Caco-2 (cell line): Measurements from ENCODE around the gene APOBEC3B. TPM values are rescaled to one million over a fixed set of nuclear protein-coding genes. Genes with fewer than 3 reads are reported as not detected.
A peak's percentile ranks its signal among the peaks of the same experiment; 100 is the strongest.

Source experiments
- BruUV-seq: library from RNA; stranded (reverse); fragments of 400-500 nt; replicated peaks from 2 replicates; lab custom pipeline; 2021; lab: Mats Ljungman, UMichigan
- CTCF ChIA-PET: fragments of 300-600 bp; sonication (Branson Sonifier 250); formaldehyde crosslinking; loops from one replicate; lab custom pipeline; 2022; ENCODE audit warnings: antibody characterized with exemption; lab: Charles Lee
- POLR2A ChIA-PET: fragments of 300-600 bp; sonication (Branson Sonifier 250); formaldehyde crosslinking; loops from one replicate; lab custom pipeline; 2022; ENCODE audit warnings: antibody characterized with exemption; lab: Charles Lee
- DNase-seq, 2 experiments: peaks; one replicate each; pipeline versions ENCODE4 v3.0.0 to v3.0.0-alpha.2; 2020 to 2022
- H3K27me3 ChIP-seq: replicated peaks from 2 replicates; pipeline ENCODE4 v1.6.0; 2011; ENCODE audit warnings: low read length; ENCODE audit not compliant: control insufficient read depth, insufficient read depth
- H3K36me3 ChIP-seq: 2 replicates; pipeline ENCODE4 v1.5.1; 2011; ENCODE audit warnings: low read length; ENCODE audit not compliant: control insufficient read depth, insufficient read depth
- H3K4me1 ChIP-seq: fragments of 250-450 bp; sonication (Bioruptor Pico); 2 replicates; pipeline ENCODE4 v1.5.1; 2020; ENCODE audit warnings: mild to moderate bottlenecking
- H3K4me3 ChIP-seq: 2 replicates; pipeline ENCODE4 v1.5.1; 2011; ENCODE audit warnings: low read depth, mild to moderate bottlenecking, control low read depth, low read length
- H3K9me3 ChIP-seq: fragments of 250-450 bp; sonication (Bioruptor Pico); 2 replicates; pipeline ENCODE4 v1.5.1; 2020; ENCODE audit warnings: mild to moderate bottlenecking, moderate library complexity
- H3K27ac Mint-ChIP-seq: one replicate; pipeline ENCODE4 v1.8.0; 2022; ENCODE audit warnings: mixed read lengths; ENCODE audit not compliant: unreplicated experiment
- H3K27me3 Mint-ChIP-seq: one replicate; pipeline ENCODE4 v1.8.0; 2022; ENCODE audit warnings: mixed read lengths; ENCODE audit not compliant: insufficient read depth, unreplicated experiment
- H3K36me3 Mint-ChIP-seq: one replicate; pipeline ENCODE4 v1.8.0; 2022; ENCODE audit warnings: mild to moderate bottlenecking, mixed read lengths; ENCODE audit not compliant: insufficient read depth, unreplicated experiment
- H3K4me1 Mint-ChIP-seq: one replicate; pipeline ENCODE4 v1.8.0; 2022; ENCODE audit warnings: low read depth, mixed read lengths; ENCODE audit not compliant: unreplicated experiment
- H3K4me3 Mint-ChIP-seq: one replicate; pipeline ENCODE4 v1.8.0; 2022; ENCODE audit warnings: mild to moderate bottlenecking, moderate library complexity, mixed read lengths; ENCODE audit not compliant: unreplicated experiment
- H3K9me3 Mint-ChIP-seq: one replicate; pipeline ENCODE4 v1.8.0; 2022; ENCODE audit warnings: mixed read lengths; ENCODE audit not compliant: unreplicated experiment
- intact Hi-C: fragments of 100-400 bp; cut with micrococcal nuclease; formaldehyde crosslinking; loops from one replicate; pipeline ENCODE4 v1.10.0; 2022; ENCODE audit not compliant: unreplicated experiment
- total RNA-seq: library from RNA; stranded (reverse); gene quantifications from 2 replicates; pipeline ENCODE4 v1.2.3, GENCODE V29; 2022
- TF ChIP-seq, protein P1 (sequence below), 2 experiments: fragments of 200-600 bp in 1 of 2; IDR thresholded peaks; 1 replicate in 1 of 2; 2 replicates in 1 of 2; pipeline versions ENCODE4 v1.5.1 to v1.8.0; 2011 to 2022; ENCODE audit warnings: antibody characterized with exemption in 1 of 2, control low read depth in 1 of 2, inconsistent platforms in 1 of 2, low read depth in 1 of 2, low read length in 1 of 2, mild to moderate bottlenecking in 1 of 2, moderate library complexity in 1 of 2; ENCODE audit not compliant: insufficient read depth in 1 of 2, severe bottlenecking in 1 of 2, unreplicated experiment in 1 of 2

Gene APOBEC3B
- total RNA-seq, 1 experiment from 2014 or later, result 55.8 TPM

DNA sequence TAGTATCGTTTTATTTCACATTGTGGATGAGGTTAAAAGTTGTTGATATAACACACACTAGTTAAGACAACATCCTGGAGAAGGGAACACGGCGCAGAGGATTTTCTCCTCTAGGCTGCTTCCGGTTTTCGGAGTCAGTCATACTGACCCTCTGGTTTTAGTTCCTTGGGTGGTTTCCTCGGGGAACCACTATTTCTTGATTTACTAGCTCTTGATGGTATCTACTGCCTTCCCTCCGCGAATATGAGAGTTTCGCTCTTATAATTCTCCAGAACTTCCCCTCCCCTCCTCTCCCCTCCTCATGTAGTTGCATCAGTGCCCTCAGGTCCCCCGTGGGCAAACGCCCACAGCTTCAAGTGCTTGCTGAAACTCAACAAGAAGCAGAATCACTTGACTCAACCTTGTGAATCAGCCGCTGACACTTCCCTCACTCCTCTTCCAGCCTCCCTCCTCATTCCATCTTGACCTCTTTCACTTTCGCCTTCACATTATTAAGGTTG lies 40.6 kb upstream of the APOBEC3B start:
- CTCF ChIA-PET, result no interaction called here

DNA sequence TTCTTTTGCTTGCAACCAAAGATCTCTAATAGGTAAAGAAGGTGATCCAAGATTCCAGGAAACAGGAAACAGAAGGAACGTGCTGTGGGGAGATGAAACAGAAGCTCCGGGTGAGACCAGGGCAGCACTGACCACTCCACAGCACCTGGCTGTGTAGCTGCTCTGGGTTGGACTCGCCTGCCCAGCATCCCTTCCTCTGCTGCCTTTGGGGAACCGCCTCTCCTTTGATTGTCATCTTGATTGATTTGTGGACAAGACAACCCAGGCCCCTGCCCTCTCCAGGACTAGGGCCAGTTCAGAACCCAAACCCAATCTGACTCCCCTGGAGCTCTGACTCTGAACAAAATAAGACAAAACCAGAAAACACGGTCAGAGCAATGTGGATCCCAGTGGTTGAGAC lies 39.4 kb upstream of the APOBEC3B start:
- POLR2A ChIA-PET, result no interaction called here
- intact Hi-C loops, result no loop called here
- CTCF ChIA-PET, result no interaction called here
- no peak overlapping the region for H3K27ac Mint-ChIP-seq
- no peaks in the 10 kb centered on the region for H3K36me3 Mint-ChIP-seq
- no peak overlapping the region for H3K4me3 Mint-ChIP-seq
- H3K4me1 Mint-ChIP-seq, result peaks cover 8% of the 10 kb centered on the region
- DNase-seq, result peak in 1 of 2 experiments; percentile 5
- BruUV-seq, result no TSS peak
- no peaks in the 10 kb centered on the region for H3K9me3 Mint-ChIP-seq
- Histone ChIP-seq H3K4me3 (no peak overlapping the region), H3K27me3 (no peaks in the 10 kb centered on the region), H3K4me1 (peaks cover 4% of the 10 kb centered on the region; the same call in 1 of the 2 replicates), H3K9me3 (no peaks in the 10 kb centered on the region), H3K36me3 (no peaks in the 10 kb centered on the region)
- TF ChIP-seq, protein P1, sequence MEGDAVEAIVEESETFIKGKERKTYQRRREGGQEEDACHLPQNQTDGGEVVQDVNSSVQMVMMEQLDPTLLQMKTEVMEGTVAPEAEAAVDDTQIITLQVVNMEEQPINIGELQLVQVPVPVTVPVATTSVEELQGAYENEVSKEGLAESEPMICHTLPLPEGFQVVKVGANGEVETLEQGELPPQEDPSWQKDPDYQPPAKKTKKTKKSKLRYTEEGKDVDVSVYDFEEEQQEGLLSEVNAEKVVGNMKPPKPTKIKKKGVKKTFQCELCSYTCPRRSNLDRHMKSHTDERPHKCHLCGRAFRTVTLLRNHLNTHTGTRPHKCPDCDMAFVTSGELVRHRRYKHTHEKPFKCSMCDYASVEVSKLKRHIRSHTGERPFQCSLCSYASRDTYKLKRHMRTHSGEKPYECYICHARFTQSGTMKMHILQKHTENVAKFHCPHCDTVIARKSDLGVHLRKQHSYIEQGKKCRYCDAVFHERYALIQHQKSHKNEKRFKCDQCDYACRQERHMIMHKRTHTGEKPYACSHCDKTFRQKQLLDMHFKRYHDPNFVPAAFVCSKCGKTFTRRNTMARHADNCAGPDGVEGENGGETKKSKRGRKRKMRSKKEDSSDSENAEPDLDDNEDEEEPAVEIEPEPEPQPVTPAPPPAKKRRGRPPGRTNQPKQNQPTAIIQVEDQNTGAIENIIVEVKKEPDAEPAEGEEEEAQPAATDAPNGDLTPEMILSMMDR (IDR thresholded peaks at IDR 0.05; ENCODE audit: insufficient read depth in 1 of 2, low read depth in 1 of 2, low read length in 1 of 2, severe bottlenecking in 1 of 2, unreplicated experiment in 1 of 2), result no peak
- no peaks in the 10 kb centered on the region for H3K27me3 Mint-ChIP-seq

More for the DNA sequence above, 40.6 kb upstream of the APOBEC3B start:
- no peak overlapping the region for H3K4me3 ChIP-seq
- H3K27me3 Mint-ChIP-seq, result no peaks in the 10 kb centered on the region
- no TSS peak for BruUV-seq
- H3K4me1 Mint-ChIP-seq, result peaks cover 8% of the 10 kb centered on the region
- no peaks in the 10 kb centered on the region for H3K27me3 ChIP-seq
- no peaks in the 10 kb centered on the region for H3K9me3 Mint-ChIP-seq
- no peaks in the 10 kb centered on the region for H3K36me3 ChIP-seq
- TF ChIP-seq, protein P1 (IDR thresholded peaks at IDR 0.05; ENCODE audit: insufficient read depth in 1 of 2, low read depth in 1 of 2, low read length in 1 of 2, severe bottlenecking in 1 of 2, unreplicated experiment in 1 of 2), result no peak
- H3K36me3 Mint-ChIP-seq, result no peaks in the 10 kb centered on the region
- H3K4me1 ChIP-seq, result peaks cover 4% of the 10 kb centered on the region; the same call in 1 of the 2 replicates
- POLR2A ChIA-PET, result no interaction called here
- H3K4me3 Mint-ChIP-seq, result no peak overlapping the region
- no peak for DNase-seq
- H3K9me3 ChIP-seq, result no peaks in the 10 kb centered on the region
- intact Hi-C loops, result no loop called here
- H3K27ac Mint-ChIP-seq, result no peak overlapping the region

DNA sequence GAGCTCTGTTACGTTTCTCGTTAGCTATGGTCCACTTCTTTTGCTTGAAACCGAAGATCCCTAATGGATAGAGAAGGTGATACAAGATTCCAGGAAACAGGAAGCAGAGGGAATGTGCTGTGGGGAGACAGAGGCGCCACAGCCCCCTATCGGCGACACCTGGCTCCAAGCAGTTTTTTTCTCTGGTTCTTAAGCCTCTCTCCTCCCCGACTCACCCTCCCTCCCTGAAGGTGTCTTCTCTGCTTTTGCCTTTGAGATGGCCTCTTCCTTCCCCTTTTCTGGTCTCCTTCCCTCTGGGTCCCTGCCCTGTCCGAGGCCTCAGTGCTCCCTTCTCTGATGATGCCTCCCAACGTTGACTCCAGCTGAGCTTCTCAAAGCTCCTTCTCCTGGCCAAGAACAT lies 38.9 kb upstream of the APOBEC3B start:
- Histone ChIP-seq H3K4me1 (peaks cover 4% of the 10 kb centered on the region; the same call in 1 of the 2 replicates), H3K4me3 (no peak overlapping the region), H3K27me3 (no peaks in the 10 kb centered on the region), H3K36me3 (no peaks in the 10 kb centered on the region), H3K9me3 (no peaks in the 10 kb centered on the region)
- intact Hi-C loops, result no loop called here
- Mint-ChIP-seq H3K4me3 (no peak overlapping the region), H3K9me3 (no peaks in the 10 kb centered on the region), H3K4me1 (peaks cover 8% of the 10 kb centered on the region), H3K36me3 (no peaks in the 10 kb centered on the region), H3K27ac (peak overlapping the region; percentile 60), H3K27me3 (no peaks in the 10 kb centered on the region)
- no TSS peak for BruUV-seq
- ChIA-PET POLR2A (no interaction called here), CTCF (no interaction called here)
- peak in 1 of 2 experiments; percentile 5 for DNase-seq
- TF ChIP-seq, protein P1 (IDR thresholded peaks at IDR 0.05; ENCODE audit: insufficient read depth in 1 of 2, low read depth in 1 of 2, low read length in 1 of 2, severe bottlenecking in 1 of 2, unreplicated experiment in 1 of 2), result no peak
